ENCODE results near the gene RBM48. TPM values are rescaled to one million over a fixed set of nuclear protein-coding genes. Genes with fewer than 3 reads are reported as not detected.

The RBM48 gene
- total and polyA plus RNA-seq, 9 of the 15 experiments (the other 6 are each of a cell fraction or from before 2014, with no cell fraction given) = 9.9 to 35.1 (median 16.3) TPM

- TF ChIP-seq ZHX1 (conservative IDR thresholded peaks at IDR 0.05; ENCODE audit: low read length) (no peak), ZFX (CRISPR knock-in tag; IDR thresholded peaks at IDR 0.05) (no peak), MEIS2 (IDR thresholded peaks at IDR 0.05; ENCODE audit: partially characterized antibody) (peak; percentile 29), ZNF384 (IDR thresholded peaks at IDR 0.05; ENCODE audit: low read depth, low read length) (no peak), ZNF699 (CRISPR knock-in tag; IDR thresholded peaks at IDR 0.05; ENCODE audit: insufficient replicate concordance) (no peak), ZNF511 (CRISPR knock-in tag; IDR thresholded peaks at IDR 0.05) (no peak), PCBP2 (IDR thresholded peaks at IDR 0.05; ENCODE audit: low read depth, low read length, poor library complexity, severe bottlenecking) (no peak)
Observed at GRCh38 chr7:92485974-92486373, 42.6 kb upstream of the RBM48 start (continued).

- TF ChIP-seq TOE1 (IDR thresholded peaks at IDR 0.05; ENCODE audit: borderline replicate concordance) = no peak
- TF ChIP-seq TOE1 (CRISPR knock-in tag; IDR thresholded peaks at IDR 0.05; ENCODE audit: borderline replicate concordance, low read depth) = no peak
- no peak for TF ChIP-seq ZNF232 (CRISPR knock-in tag; IDR thresholded peaks at IDR 0.05)
- TF ChIP-seq EZH2 (IDR thresholded peaks at IDR 0.05; ENCODE audit: borderline replicate concordance, low read depth, low read length) = no peak
- TF ChIP-seq SETDB1 (IDR thresholded peaks at IDR 0.05; ENCODE audit: low read length) = no peak
- TF ChIP-seq RB1 (IDR thresholded peaks at IDR 0.05; ENCODE audit: low read depth) = no peak
- no peak for TF ChIP-seq NUFIP1 (IDR thresholded peaks at IDR 0.05; ENCODE audit: partially characterized antibody)
- no peak for TF ChIP-seq ZNF431 (CRISPR knock-in tag; IDR thresholded peaks at IDR 0.05)
- no peak for TF ChIP-seq PCBP1 (IDR thresholded peaks at IDR 0.05; ENCODE audit: low read depth, low read length, poor library complexity, severe bottlenecking)
- no peak for TF ChIP-seq ETV1 (tag; conservative IDR thresholded peaks at IDR 0.05; ENCODE audit: low read depth)
- intact Hi-C loops (cut with micrococcal nuclease) (loop anchor here (10.0 kb wide), 1 partner anchor 77 kb away; no protein-coding TSS in a partner anchor), in situ Hi-C loops (cut with MboI) (no loop called here)
- DNase-seq (ENCODE audit: extremely low read depth in 1 of 4, low spot score in 3 of 4) (no peak), FAIRE-seq (no peak), ATAC-seq (no peak)
- Histone ChIP-seq H3K79me2 (ENCODE audit: control insufficient read depth, insufficient read depth, low read length) (no peaks in the 10 kb centered on the region), H3K4me3 (no peak overlapping the region), H3K4me2 (ENCODE audit: insufficient read depth, low read length) (no peak overlapping the region), H3K36me3 (ENCODE audit: control insufficient read depth, insufficient read depth, low read length) (peaks cover 41% of the 10 kb centered on the region; the same call in 2 of the 3 replicates), H4K20me1 (replicated peaks; ENCODE audit: control insufficient read depth, insufficient read depth, low read length) (no peaks in the 10 kb centered on the region), H2AFZ (ENCODE audit: low read depth, low read length) (no peak overlapping the region), H3K27ac (ENCODE audit: extremely low read depth, low read depth, low read length) (no peak overlapping the region), H3K9me3 (replicated peaks; ENCODE audit: control insufficient read depth, insufficient read depth, low read depth, low read length) (no peaks in the 10 kb centered on the region), H3K27me3 (ENCODE audit: control insufficient read depth in 2 of 2, insufficient read depth in 2 of 2, low read length in 2 of 2) (no peaks in the 10 kb centered on the region), H3K9me1 (ENCODE audit: control insufficient read depth, insufficient read depth, low read length) (no peaks in the 10 kb centered on the region), H3K4me1 (replicated peaks in 1 of 2; ENCODE audit: control insufficient read depth in 2 of 2, insufficient read depth in 2 of 2, low read length in 2 of 2) (no peaks in the 10 kb centered on the region; a peak in 2 of 5 replicates), H3K9ac (ENCODE audit: insufficient read depth in 1 of 2, low read depth in 2 of 2, low read length in 2 of 2) (no peak overlapping the region)
- no TSS peak for BruUV-seq (replicated peaks)
- CTCF ChIA-PET (ENCODE audit: low intra/inter-chr PET ratio) = no interaction called here
- POLR2A ChIA-PET = no interaction called here
Observed at GRCh38 chr7:92487804-92488203, 40.8 kb upstream of the RBM48 start.
